B cell (primary cell): ENCODE measurements around the gene FGF8. TPM values are rescaled to one million over a fixed set of nuclear protein-coding genes. Genes with fewer than 3 reads are reported as not detected.

Experiments used
- ATAC-seq: fragments of 200-7000 bp; cut with Tn5 transposase; one replicate; pipeline ENCODE4 v1.10.0; 2021; ENCODE audit warnings: low read depth, mild to moderate bottlenecking, moderate number of reproducible peaks, moderate library complexity
- CTCF ChIA-PET: fragments of 350-600 bp; sonication (Branson Sonifier 250); formaldehyde crosslinking; loops from one replicate; lab custom pipeline; 2021; ENCODE audit warnings: antibody characterized with exemption, inconsistent platforms; lab: Charles Lee
- POLR2A ChIA-PET: fragments of 350-600 bp; sonication (Branson Sonifier 250); formaldehyde crosslinking; loops from one replicate; lab custom pipeline; 2021; ENCODE audit warnings: antibody characterized with exemption; lab: Charles Lee
- DNase-seq: peaks from one replicate; pipeline ENCODE4 v3.0.0; 2013
- H2AFZ ChIP-seq: 2 replicates; pipeline ENCODE4 v1.6.1; 2012; ENCODE audit warnings: mild to moderate bottlenecking, low read depth, low read length; ENCODE audit not compliant: insufficient read depth, poor library complexity, severe bottlenecking
- H3K27ac ChIP-seq, 2 donors: 1 replicate in 1 of 2; 2 replicates in 1 of 2; pipeline ENCODE4 v1.5.1; 2012 to 2013; ENCODE audit warnings: low read length in 2 of 2, mild to moderate bottlenecking in 2 of 2, moderate library complexity in 1 of 2
- H3K27me3 ChIP-seq, 4 experiments: fragments of 200-600 bp in 1 of 4; sonication (generic) in 1 of 4; replicated peaks in 1 of 4; 1 replicate in 2 of 4; 2 replicates in 2 of 4; pipeline versions ENCODE4 v1.6.1 to v1.7.0; 2013 to 2016; ENCODE audit warnings: low read length in 3 of 4, mild to moderate bottlenecking in 2 of 4, mixed read lengths in 1 of 4, moderate library complexity in 1 of 4; ENCODE audit not compliant: insufficient read depth in 4 of 4, control insufficient read depth in 3 of 4; ENCODE audit errors: control extremely low read depth in 1 of 4
- H3K36me3 ChIP-seq, 2 experiments: replicated peaks in 1 of 2; 1 replicate in 1 of 2; 2 replicates in 1 of 2; pipeline versions ENCODE4 v1.6.1 to v1.7.1; 2013; ENCODE audit warnings: low read length in 1 of 2; ENCODE audit not compliant: insufficient read depth in 2 of 2, control insufficient read depth in 1 of 2; ENCODE audit errors: control extremely low read depth in 1 of 2, extremely low read depth in 1 of 2
- H3K4me1 ChIP-seq, 2 donors: fragments of 200-600 bp in 1 of 2; sonication (generic) in 1 of 2; 1 replicate in 1 of 2; 2 replicates in 1 of 2; pipeline versions ENCODE4 v1.5.1 to v1.6.1; 2013 to 2017; ENCODE audit warnings: low read length in 2 of 2; ENCODE audit not compliant: control insufficient read depth in 2 of 2, insufficient read depth in 2 of 2
- H3K4me2 ChIP-seq: replicated peaks from 2 replicates; pipeline ENCODE3; 2012; ENCODE audit warnings: mild to moderate bottlenecking, low read depth, low read length; ENCODE audit not compliant: poor library complexity, severe bottlenecking
- H3K4me3 ChIP-seq, 5 experiments: fragments of 200-600 bp in 1 of 5; sonication (generic) in 1 of 5; 1 replicate in 3 of 5; 2 replicates in 2 of 5; pipeline versions ENCODE4 v1.5.1 to v1.7.0; 2011 to 2016; ENCODE audit warnings: low read length in 4 of 5, mild to moderate bottlenecking in 4 of 5, low read depth in 2 of 5, control low read depth in 1 of 5, moderate library complexity in 1 of 5; ENCODE audit not compliant: insufficient read depth in 1 of 5; ENCODE audit errors: control extremely low read depth in 1 of 5, extremely low read depth in 1 of 5
- H3K79me2 ChIP-seq: fragments of 200-600 bp; sonication (generic); one replicate; pipeline ENCODE4 v1.6.0; 2016; ENCODE audit warnings: low read length; ENCODE audit not compliant: control insufficient read depth, insufficient read depth
- H3K9ac ChIP-seq: fragments of 200-600 bp; sonication (generic); 2 replicates; pipeline ENCODE4 v1.6.1; 2017; ENCODE audit warnings: mild to moderate bottlenecking, low read length, moderate library complexity
- H3K9me3 ChIP-seq, 3 donors: one replicate each; pipeline versions ENCODE4 v1.6.1 to v1.7.1; 2013; ENCODE audit warnings: low read length in 2 of 3; ENCODE audit not compliant: control insufficient read depth in 2 of 3, insufficient read depth in 1 of 3; ENCODE audit errors: control extremely low read depth in 1 of 3
- H4K20me1 ChIP-seq: 2 replicates; pipeline ENCODE4 v1.6.0; 2012; ENCODE audit warnings: mild to moderate bottlenecking, low read length; ENCODE audit not compliant: insufficient read depth, control insufficient read depth, poor library complexity, severe bottlenecking
- H3K27ac Mint-ChIP-seq: one replicate; pipeline ENCODE4 v1.8.0; 2021; ENCODE audit warnings: mixed read lengths
- H3K27me3 Mint-ChIP-seq: one replicate; pipeline ENCODE4 v1.8.0; 2021; ENCODE audit warnings: mixed read lengths
- H3K4me1 Mint-ChIP-seq: one replicate; pipeline ENCODE4 v1.8.0; 2021; ENCODE audit warnings: mixed read lengths
- H3K4me3 Mint-ChIP-seq: one replicate; pipeline ENCODE4 v1.8.0; 2021; ENCODE audit warnings: mixed read lengths
- H3K9me3 Mint-ChIP-seq: one replicate; pipeline ENCODE4 v1.8.0; 2022; ENCODE audit warnings: mixed read lengths; ENCODE audit not compliant: insufficient read depth
- EZH2 ChIP-seq: IDR thresholded peaks from 2 replicates; pipeline ENCODE4 v1.6.1; 2012; ENCODE audit warnings: borderline replicate concordance, low read depth, mild to moderate bottlenecking, moderate library complexity, low read length; ENCODE audit not compliant: insufficient read depth, poor library complexity, severe bottlenecking
- WGBS: methylation state at CpG from one replicate; pipeline ENCODE4 v1.1.5; 2013; ENCODE audit warnings: missing lambda C conversion rate; ENCODE audit not compliant: insufficient coverage; 5-methylcytosine and 5-hydroxymethylcytosine counted together
- intact Hi-C: fragments of 100-400 bp; cut with micrococcal nuclease; formaldehyde crosslinking; loops from one replicate; pipeline ENCODE4 v1.10.0; 2022
- polyA plus RNA-seq: library from polyadenylated mRNA; depleted of rRNA; stranded (reverse); fragments of >200 nt; gene quantifications from 2 replicates; pipeline ENCODE4 v1.2.3, GENCODE V29; 2012
- total RNA-seq, 2 donors: library from RNA; stranded (reverse); fragments of 120-200 nt in 1 of 2; gene quantifications; 1 replicate in 1 of 2; 2 replicates in 1 of 2; pipeline versions ENCODE4 v1.2.3 to v1.2.4, GENCODE V29; 2013 to 2022
- TF ChIP-seq, protein P1 (sequence below): fragments of 200-600 bp; IDR thresholded peaks from one replicate; pipeline ENCODE4 v1.8.0; 2022; ENCODE audit warnings: antibody characterized with exemption, mild to moderate bottlenecking

The FGF8 gene
- total and polyA plus RNA-seq, 2 donors (not counting 1 experiment from before 2014, with no cell fraction given), result not detected

GRCh38 chr10:101726115-101726387 lies 49.9 kb downstream of the FGF8 start:
- TF ChIP-seq, protein P1, sequence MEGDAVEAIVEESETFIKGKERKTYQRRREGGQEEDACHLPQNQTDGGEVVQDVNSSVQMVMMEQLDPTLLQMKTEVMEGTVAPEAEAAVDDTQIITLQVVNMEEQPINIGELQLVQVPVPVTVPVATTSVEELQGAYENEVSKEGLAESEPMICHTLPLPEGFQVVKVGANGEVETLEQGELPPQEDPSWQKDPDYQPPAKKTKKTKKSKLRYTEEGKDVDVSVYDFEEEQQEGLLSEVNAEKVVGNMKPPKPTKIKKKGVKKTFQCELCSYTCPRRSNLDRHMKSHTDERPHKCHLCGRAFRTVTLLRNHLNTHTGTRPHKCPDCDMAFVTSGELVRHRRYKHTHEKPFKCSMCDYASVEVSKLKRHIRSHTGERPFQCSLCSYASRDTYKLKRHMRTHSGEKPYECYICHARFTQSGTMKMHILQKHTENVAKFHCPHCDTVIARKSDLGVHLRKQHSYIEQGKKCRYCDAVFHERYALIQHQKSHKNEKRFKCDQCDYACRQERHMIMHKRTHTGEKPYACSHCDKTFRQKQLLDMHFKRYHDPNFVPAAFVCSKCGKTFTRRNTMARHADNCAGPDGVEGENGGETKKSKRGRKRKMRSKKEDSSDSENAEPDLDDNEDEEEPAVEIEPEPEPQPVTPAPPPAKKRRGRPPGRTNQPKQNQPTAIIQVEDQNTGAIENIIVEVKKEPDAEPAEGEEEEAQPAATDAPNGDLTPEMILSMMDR, result no peak
- TF ChIP-seq EZH2, result no peak
- intact Hi-C loops, result no loop called here
- 100% methylated on average over 1 of the region's 2 CpGs for WGBS

GRCh38 chr10:101725296-101726114 lies 50.4 kb downstream of the FGF8 start:
- H3K27ac Mint-ChIP-seq, result no peak overlapping the region
- ATAC-seq (no peak), DNase-seq (no peak)
- Histone ChIP-seq H3K4me3 (no peak overlapping the region), H3K4me1 (no peaks in the 10 kb centered on the region), H3K79me2 (no peaks in the 10 kb centered on the region), H4K20me1 (no peaks in the 10 kb centered on the region), H3K9ac (no peak overlapping the region), H3K27ac (no peak overlapping the region), H2AFZ (no peak overlapping the region), H3K36me3 (no peaks in the 10 kb centered on the region), H3K27me3 (peaks cover 0 to 4% (median under 1%) of the 10 kb centered on the region in 4 experiments), H3K9me3 (no peaks in the 10 kb centered on the region), H3K4me2 (no peak overlapping the region)
- TF ChIP-seq EZH2, result no peak
- TF ChIP-seq, protein P1, result no peak
- H3K4me3 Mint-ChIP-seq, result no peak overlapping the region
- no peaks in the 10 kb centered on the region for H3K9me3 Mint-ChIP-seq
- WGBS, result 96% methylated on average over 5 of the region's 8 CpGs
- CTCF ChIA-PET, result no interaction called here
- intact Hi-C loops, result no loop called here
- peaks cover 2% of the 10 kb centered on the region for H3K4me1 Mint-ChIP-seq
- POLR2A ChIA-PET, result no interaction called here
- peaks cover 19% of the 10 kb centered on the region for H3K27me3 Mint-ChIP-seq

More at GRCh38 chr10:101726115-101726387, 49.9 kb downstream of the FGF8 start:
- no peak overlapping the region for H3K27ac ChIP-seq
- Mint-ChIP-seq H3K9me3 (no peaks in the 10 kb centered on the region), H3K4me3 (no peak overlapping the region), H3K4me1 (peaks cover 2% of the 10 kb centered on the region), H3K27me3 (peaks cover 16% of the 10 kb centered on the region), H3K27ac (no peak overlapping the region)
- H3K27me3 ChIP-seq, result peaks cover 0 to 2% (median under 1%) of the 10 kb centered on the region in 4 experiments
- H3K79me2 ChIP-seq, result no peaks in the 10 kb centered on the region
- ATAC-seq (no peak), DNase-seq (no peak)
- H3K9me3 ChIP-seq, result no peaks in the 10 kb centered on the region
- no peaks in the 10 kb centered on the region for H3K36me3 ChIP-seq
- POLR2A ChIA-PET, result no interaction called here
- H3K4me2 ChIP-seq, result no peak overlapping the region
- no peaks in the 10 kb centered on the region for H4K20me1 ChIP-seq
- H3K4me3 ChIP-seq, result no peak overlapping the region
- no peak overlapping the region for H2AFZ ChIP-seq
- no peaks in the 10 kb centered on the region for H3K4me1 ChIP-seq
- H3K9ac ChIP-seq, result no peak overlapping the region
- CTCF ChIA-PET, result no interaction called here
